NCI-H748 (cell line): ENCODE measurements around the gene REPIN1.
A peak's percentile ranks its signal among the peaks of the same experiment; 100 is the strongest.

Source experiments
- DNase-seq: peaks from one replicate; lab custom pipeline; 2025; ENCODE audit not compliant: unreplicated experiment; lab: John Stamatoyannopoulos, UW

The REPIN1 gene

GRCh38 chr7:150420242-150420641 lies 51.6 kb downstream of the REPIN1 start:
- DNase-seq = no peak

- DNase-seq = peak; percentile 76
Measured at GRCh38 chr7:150420987-150421674, 52.5 kb downstream of the REPIN1 start.

GRCh38 chr7:150421831-150422230 lies 53.2 kb downstream of the REPIN1 start:
- DNase-seq = no peak
